Right cardiac atrium (tissue), 5 donors: ENCODE measurements around the gene LAMTOR2. TPM values are rescaled to one million over a fixed set of nuclear protein-coding genes. Genes with fewer than 3 reads are reported as not detected.
"Not testable (repeated sequence)": the region's sequence is repeated elsewhere in the genome, so short reads cannot be mapped to it uniquely, and the experiment has no call there.

ENCODE experiments used
- ATAC-seq, 2 donors: fragments of 200-7000 bp; cut with Tn5 transposase; one replicate each; pipeline versions ENCODE4 v1.8.0 to v1.9.1; 2020; ENCODE audit warnings: moderate library complexity in 2 of 2, mild to moderate bottlenecking in 1 of 2
- DNase-seq, 3 donors: peaks; one replicate each; pipeline ENCODE4 v3.0.0-alpha.2; 2020
- H3K27ac ChIP-seq: one replicate; pipeline ENCODE4 v1.5.1; 2013; ENCODE audit warnings: mild to moderate bottlenecking, low read length, control low read depth, moderate library complexity
- H3K27me3 ChIP-seq: one replicate; pipeline ENCODE4 v1.6.1; 2013; ENCODE audit not compliant: control insufficient read depth, insufficient read depth
- H3K4me1 ChIP-seq: one replicate; pipeline ENCODE4 v1.6.1; 2013; ENCODE audit warnings: low read length; ENCODE audit not compliant: control insufficient read depth, insufficient read depth
- H3K4me3 ChIP-seq: one replicate; pipeline ENCODE4 v1.5.1; 2013; ENCODE audit warnings: low read length, control low read depth
- H3K9me3 ChIP-seq: one replicate; pipeline ENCODE4 v1.6.1; 2013; ENCODE audit warnings: low read length; ENCODE audit not compliant: control insufficient read depth
- WGBS: extraction: QIAGEN DNeasy Blood & Tissue Kit; methylation state at CpG from one replicate; pipeline ENCODE4 v1.1.7; 2013; 5-methylcytosine and 5-hydroxymethylcytosine counted together
- intact Hi-C, 4 donors: fragments of 100-400 bp; cut with DNase I; formaldehyde crosslinking; loops; one replicate each; pipeline versions ENCODE4 v1.11.0 to v1.14.0; 2022 to 2023
- polyA plus RNA-seq: library from polyadenylated mRNA; stranded (reverse); fragments of 200-250 nt; gene quantifications from one replicate; pipeline ENCODE4 v1.2.3, GENCODE V29; 2013
- total RNA-seq, 4 donors: library from RNA; stranded (reverse); fragmentation: NEBNext Ultra II Directional; extraction: Animal tissue kit (Norgen Biotek cat#: 25700); gene quantifications; one replicate each; pipeline ENCODE4 v1.2.1, GENCODE V29; 2021
- donor health status: healthy with polysubstance abuse.
- donor health status: DM: no; HTN: yes; CAD: no.
- donor health status: DM: no; HTN: no; CAD: no.
- donor health status: DM: no; HTN: yes; CAD: no; lungs with severe emphysema.
- donor health status: DM: yes; HTN: yes; CAD: no.

The LAMTOR2 gene
- total and polyA plus RNA-seq, 5 donors: 43.8 to 100 (median 54.8) TPM

GRCh38 chr1:156021954-156022353 lies 32.6 kb upstream of the LAMTOR2 start:
- no peak for ATAC-seq
- no peak overlapping the region for H3K27ac ChIP-seq
- H3K9me3 ChIP-seq: no peaks in the 10 kb centered on the region
- no peak overlapping the region for H3K4me3 ChIP-seq
- WGBS: 67% methylated on average over 2 of the region's 2 CpGs
- no peaks in the 10 kb centered on the region for H3K4me1 ChIP-seq
- intact Hi-C loops: no loop called here
- no peaks in the 10 kb centered on the region for H3K27me3 ChIP-seq
- no peak for DNase-seq

GRCh38 chr1:156024801-156025200 lies 29.8 kb upstream of the LAMTOR2 start:
- DNase-seq: no peak
- Histone ChIP-seq H3K27me3 (no peaks in the 10 kb centered on the region), H3K4me3 (no peak overlapping the region), H3K4me1 (no peaks in the 10 kb centered on the region), H3K27ac (no peak overlapping the region), H3K9me3 (no peaks in the 10 kb centered on the region)
- intact Hi-C loops: no loop called here
- no peak for ATAC-seq
- WGBS: 81% methylated on average over 5 of the region's 5 CpGs

GRCh38 chr1:156025876-156026275 lies 28.7 kb upstream of the LAMTOR2 start:
- H3K9me3 ChIP-seq: no peaks in the 10 kb centered on the region
- no peaks in the 10 kb centered on the region for H3K4me1 ChIP-seq
- 7% methylated on average over 9 of the region's 9 CpGs for WGBS
- intact Hi-C loops: no loop called here
- no peak overlapping the region for H3K4me3 ChIP-seq
- no peaks in the 10 kb centered on the region for H3K27me3 ChIP-seq
- peak; percentile 66 to 78 for ATAC-seq
- H3K27ac ChIP-seq: no peak overlapping the region
- peak; percentile 47 to 72 (median 57) for DNase-seq

GRCh38 chr1:156026588-156026987 lies 28.0 kb upstream of the LAMTOR2 start:
- DNase-seq: no peak
- intact Hi-C loops: no loop called here
- no peak for ATAC-seq
- H3K27ac ChIP-seq: no peak overlapping the region
- H3K27me3 ChIP-seq: no peaks in the 10 kb centered on the region
- no peak overlapping the region for H3K4me3 ChIP-seq
- WGBS: 89% methylated on average over 4 of the region's 4 CpGs
- no peaks in the 10 kb centered on the region for H3K9me3 ChIP-seq
- H3K4me1 ChIP-seq: no peaks in the 10 kb centered on the region

GRCh38 chr1:156033011-156033410 lies 21.6 kb upstream of the LAMTOR2 start:
- no peaks in the 10 kb centered on the region for H3K4me1 ChIP-seq
- ATAC-seq: peak in 1 of 2 donors; percentile 43
- H3K4me3 ChIP-seq: no peak overlapping the region
- H3K27me3 ChIP-seq: no peaks in the 10 kb centered on the region
- H3K9me3 ChIP-seq: no peaks in the 10 kb centered on the region
- 44% methylated on average over 6 of the region's 6 CpGs for WGBS
- no peak overlapping the region for H3K27ac ChIP-seq
- intact Hi-C loops: no loop called here
- DNase-seq: no peak

GRCh38 chr1:156034991-156035390 lies 19.6 kb upstream of the LAMTOR2 start:
- ATAC-seq, DNase-seq, H3K4me3 ChIP-seq, intact Hi-C loops, H3K27ac ChIP-seq, H3K9me3 ChIP-seq, H3K27me3 ChIP-seq, H3K4me1 ChIP-seq: not testable (repeated sequence)
- WGBS: 92% methylated on average over 4 of the region's 4 CpGs

- Histone ChIP-seq H3K9me3 (no peaks in the 10 kb centered on the region), H3K4me1 (no peaks in the 10 kb centered on the region), H3K4me3 (no peak overlapping the region), H3K27me3 (no peaks in the 10 kb centered on the region), H3K27ac (no peak overlapping the region)
- 97% methylated on average over 3 of the region's 3 CpGs for WGBS
- no peak for ATAC-seq
- intact Hi-C loops: no loop called here
- no peak for DNase-seq
Observed at GRCh38 chr1:156042828-156043227, 11.8 kb upstream of the LAMTOR2 start.

GRCh38 chr1:156045076-156045475 lies 9.5 kb upstream of the LAMTOR2 start:
- H3K9me3 ChIP-seq: no peaks in the 10 kb centered on the region
- 92% methylated on average over 4 of the region's 4 CpGs for WGBS
- no peak overlapping the region for H3K27ac ChIP-seq
- no peak overlapping the region for H3K4me3 ChIP-seq
- no peaks in the 10 kb centered on the region for H3K27me3 ChIP-seq
- no peaks in the 10 kb centered on the region for H3K4me1 ChIP-seq
- ATAC-seq (no peak), DNase-seq (no peak)
- intact Hi-C loops: no loop called here

- Histone ChIP-seq H3K9me3 (no peaks in the 10 kb centered on the region), H3K4me3 (no peak overlapping the region), H3K4me1 (no peaks in the 10 kb centered on the region), H3K27me3 (no peaks in the 10 kb centered on the region), H3K27ac (no peak overlapping the region)
- intact Hi-C loops: no loop called here
- ATAC-seq (no peak), DNase-seq (no peak)
- 79% methylated on average over 3 of the region's 3 CpGs for WGBS
Observed at GRCh38 chr1:156048663-156049258, 5.8 kb upstream of the LAMTOR2 start.

GRCh38 chr1:156050376-156050775 lies 4.2 kb upstream of the LAMTOR2 start:
- no peaks in the 10 kb centered on the region for H3K4me1 ChIP-seq
- ATAC-seq: no peak
- H3K27me3 ChIP-seq: no peaks in the 10 kb centered on the region
- WGBS: 57% methylated on average over 4 of the region's 4 CpGs
- no peak overlapping the region for H3K4me3 ChIP-seq
- H3K27ac ChIP-seq: no peak overlapping the region
- no peaks in the 10 kb centered on the region for H3K9me3 ChIP-seq
- DNase-seq: peak in 2 of 3 donors; percentile 59 to 63
- intact Hi-C loops: loop anchor here in 1 of 4 donors (10.0 kb wide), 1 partner anchor 46 kb away; no protein-coding TSS in a partner anchor

- Histone ChIP-seq H3K4me1 (no peaks in the 10 kb centered on the region), H3K27me3 (no peaks in the 10 kb centered on the region), H3K4me3 (no peak overlapping the region), H3K27ac (peak overlapping the region; percentile 22), H3K9me3 (no peaks in the 10 kb centered on the region)
- WGBS: 87% methylated on average over 7 of the region's 7 CpGs
- intact Hi-C loops: loop anchor here in 1 of 4 donors (10.0 kb wide), 1 partner anchor 46 kb away; no protein-coding TSS in a partner anchor
- ATAC-seq: no peak
- DNase-seq: no peak
Observed at GRCh38 chr1:156051011-156051725, 3.4 kb upstream of the LAMTOR2 start.
